Endothelial cell of umbilical vein (primary cell): Measurements from ENCODE around the gene DHCR7. TPM values are rescaled to one million over a fixed set of nuclear protein-coding genes. Genes with fewer than 3 reads are reported as not detected.

Experiments used
- BruUV-seq: library from RNA; stranded (reverse); fragments of 400-500 nt; replicated peaks from 2 replicates; lab custom pipeline; 2021; lab: Mats Ljungman, UMichigan
- CTCF ChIA-PET: fragments of 300-600, 350-600 bp; sonication (Branson Sonifier 250); formaldehyde crosslinking; loops from one replicate; lab custom pipeline; 2021; ENCODE audit warnings: antibody characterized with exemption, inconsistent platforms; lab: Charles Lee
- POLR2A ChIA-PET: fragments of 300-600, 350-600 bp; sonication (Branson Sonifier 250); formaldehyde crosslinking; loops from one replicate; lab custom pipeline; 2021; ENCODE audit warnings: antibody characterized with exemption, inconsistent platforms; lab: Charles Lee
- DNase-seq: peaks from one replicate; pipeline ENCODE4 v3.0.0-alpha.2; 2011; ENCODE audit warnings: low read depth, low spot score
- FAIRE-seq: peaks from 2 replicates; lab custom pipeline; 2011; peaks lifted over from hg19 to GRCh38; lab: Jason Lieb, UNC
- H2AFZ ChIP-seq: 2 replicates; pipeline ENCODE4 v1.6.0; 2012; ENCODE audit warnings: low read depth, low read length, control low read depth, inconsistent platforms
- H3K27ac ChIP-seq: 2 replicates; pipeline ENCODE4 v1.5.1; 2011; ENCODE audit warnings: low read depth, mild to moderate bottlenecking, control low read depth, low read length, moderate library complexity; ENCODE audit not compliant: insufficient read depth
- H3K27me3 ChIP-seq, 2 experiments: 2 replicates each; pipeline versions ENCODE4 v1.6.0 to v1.6.1; 2011; ENCODE audit warnings: low read length in 2 of 2, mixed read lengths in 1 of 2; ENCODE audit not compliant: control insufficient read depth in 2 of 2, insufficient read depth in 2 of 2
- H3K36me3 ChIP-seq, 2 experiments: 2 replicates in 1 of 2; 3 replicates in 1 of 2; pipeline ENCODE4 v1.5.1; 2011; ENCODE audit warnings: low read length in 2 of 2, mild to moderate bottlenecking in 1 of 2, moderate library complexity in 1 of 2; ENCODE audit not compliant: control insufficient read depth in 2 of 2, insufficient read depth in 2 of 2; ENCODE audit errors: extremely low read depth in 1 of 2
- H3K4me1 ChIP-seq: 3 replicates; pipeline ENCODE4 v1.5.1; 2011; ENCODE audit warnings: mild to moderate bottlenecking, low read length; ENCODE audit not compliant: control insufficient read depth, insufficient read depth; ENCODE audit errors: extremely low read depth
- H3K4me2 ChIP-seq: 2 replicates; pipeline ENCODE4 v1.6.1; 2011; ENCODE audit warnings: low read length, control low read depth, mixed read lengths; ENCODE audit not compliant: insufficient read depth
- H3K4me3 ChIP-seq, 3 experiments: fragments of 200-600 bp in 1 of 3; sonication (generic), shearing (Covaris generic) in 1 of 3; replicated peaks in 1 of 3; 2 replicates each; pipeline ENCODE4 v1.5.1; 2011 to 2016; ENCODE audit warnings: control low read depth in 3 of 3, low read length in 3 of 3, mild to moderate bottlenecking in 2 of 3, inconsistent platforms in 1 of 3, low read depth in 1 of 3, moderate library complexity in 1 of 3; ENCODE audit not compliant: insufficient read depth in 1 of 3
- H3K79me2 ChIP-seq: 2 replicates; pipeline ENCODE4 v1.6.0; 2012; ENCODE audit warnings: low read length, inconsistent platforms; ENCODE audit not compliant: control insufficient read depth, insufficient read depth
- H3K9ac ChIP-seq: replicated peaks from 2 replicates; pipeline ENCODE3; 2011; ENCODE audit warnings: low read length, control low read depth; ENCODE audit not compliant: insufficient read depth; ENCODE audit errors: extremely low read depth
- H3K9me1 ChIP-seq: replicated peaks from 3 replicates; pipeline ENCODE4 v1.6.0; 2011; ENCODE audit warnings: mild to moderate bottlenecking, low read length; ENCODE audit not compliant: control insufficient read depth, insufficient read depth; ENCODE audit errors: extremely low read depth
- H3K9me3 ChIP-seq: replicated peaks from 2 replicates; pipeline ENCODE4 v1.5.1; 2012; ENCODE audit warnings: low read length, inconsistent platforms; ENCODE audit not compliant: control insufficient read depth, insufficient read depth
- H4K20me1 ChIP-seq: replicated peaks from 2 replicates; pipeline ENCODE3; 2011; ENCODE audit warnings: mild to moderate bottlenecking, low read length; ENCODE audit not compliant: control insufficient read depth, insufficient read depth; ENCODE audit errors: extremely low read depth
- JUN ChIP-seq: IDR thresholded peaks from 2 replicates; pipeline ENCODE4 v1.6.1; 2011; ENCODE audit warnings: borderline replicate concordance, low read depth; ENCODE audit not compliant: insufficient read length, insufficient read depth
- dilution Hi-C: fragments of 300-500 bp; cut with MboI; formaldehyde crosslinking; loops from one replicate; pipeline ENCODE4 v1.15.0; 2019; ENCODE audit warnings: low sequenced_read_pairs; ENCODE audit not compliant: extremely low pct_ligation_motif_present
- intact Hi-C: fragments of 100-400 bp; cut with micrococcal nuclease; formaldehyde crosslinking; loops from one replicate; pipeline ENCODE4 v1.10.0; 2022
- polyA plus RNA-seq, 4 experiments: library from polyadenylated mRNA; depleted of rRNA in 3 of 4; stranded (reverse) in 3 of 4; unstranded in 1 of 4; fragments of >200 nt; gene quantifications; 2 replicates each; pipeline versions ENCODE4 v1.2.1 to v1.2.3, GENCODE V29; 2011 to 2012; ENCODE audit warnings: missing spikeins in 1 of 4
- total RNA-seq: library from RNA; stranded (reverse); gene quantifications from 2 replicates; pipeline ENCODE4 v1.2.3, GENCODE V29; 2021
- TF ChIP-seq, protein P1 (sequence below): IDR thresholded peaks from 2 replicates; pipeline ENCODE4 v1.6.1; 2011; ENCODE audit not compliant: insufficient read depth, insufficient read length

The DHCR7 gene
- total and polyA plus RNA-seq, 2 donors (not counting 3 experiments of a cell fraction or from before 2014, with no cell fraction given) = 171 to 175 TPM

DNA sequence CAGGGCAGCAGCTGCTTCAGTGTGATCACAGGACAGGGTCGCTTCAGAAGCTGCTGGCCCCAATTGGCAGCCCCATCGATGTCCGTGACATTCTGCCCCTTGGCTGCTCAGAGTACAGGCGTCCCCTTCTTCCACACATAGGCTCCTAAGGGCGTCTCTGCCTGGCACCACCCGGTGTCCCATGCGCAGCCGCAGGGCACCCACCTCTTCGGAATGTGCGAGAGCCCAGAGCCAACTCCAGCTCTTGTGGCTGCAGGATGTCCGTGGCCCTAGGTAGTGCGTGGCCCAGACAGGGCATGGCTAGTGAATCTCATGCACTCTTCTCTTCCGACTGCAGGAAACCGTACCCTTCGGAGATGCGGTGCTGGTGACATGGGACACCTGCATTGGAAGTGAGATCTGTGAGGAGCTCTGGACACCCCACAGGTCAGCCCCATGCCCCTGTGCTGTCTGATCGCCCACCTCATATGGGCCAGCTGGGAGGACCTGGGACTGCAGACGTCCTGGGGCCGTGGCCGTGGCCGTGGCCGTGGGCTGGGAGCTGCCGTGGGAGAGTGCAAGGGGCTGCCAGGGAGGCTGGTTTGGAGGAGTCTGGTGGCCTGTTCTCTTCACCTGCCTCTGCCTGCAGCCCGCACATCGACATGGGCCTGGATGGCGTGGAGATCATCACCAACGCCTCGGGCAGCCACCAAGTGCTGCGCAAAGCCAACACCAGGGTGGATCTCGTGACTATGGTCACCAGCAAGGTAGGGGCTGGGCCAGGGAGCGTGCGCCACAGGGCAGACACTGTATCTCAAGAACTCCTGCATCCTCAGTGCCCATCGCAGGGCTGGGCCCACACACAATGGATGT, 25.0 kb upstream of the DHCR7 start:
- no peaks in the 10 kb centered on the region for H3K27me3 ChIP-seq
- intact Hi-C loops (no loop called here), dilution Hi-C loops (no loop called here)
- H3K27ac ChIP-seq = no peak overlapping the region
- FAIRE-seq (no peak), DNase-seq (no peak)
- H3K36me3 ChIP-seq = peaks cover 20 to 44% of the 10 kb centered on the region in 2 experiments
- no peaks in the 10 kb centered on the region for H4K20me1 ChIP-seq
- H3K4me1 ChIP-seq = no peaks in the 10 kb centered on the region
- H3K9me3 ChIP-seq = no peaks in the 10 kb centered on the region
- no peak overlapping the region for H3K9ac ChIP-seq
- no peak overlapping the region for H3K4me2 ChIP-seq
- H2AFZ ChIP-seq = no peak overlapping the region
- TF ChIP-seq, protein P1, sequence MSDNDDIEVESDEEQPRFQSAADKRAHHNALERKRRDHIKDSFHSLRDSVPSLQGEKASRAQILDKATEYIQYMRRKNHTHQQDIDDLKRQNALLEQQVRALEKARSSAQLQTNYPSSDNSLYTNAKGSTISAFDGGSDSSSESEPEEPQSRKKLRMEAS = no peak
- POLR2A ChIA-PET = no interaction called here
- H3K9me1 ChIP-seq = no peaks in the 10 kb centered on the region
- H3K79me2 ChIP-seq = no peaks in the 10 kb centered on the region
- no peak overlapping the region for H3K4me3 ChIP-seq
- no TSS peak for BruUV-seq
- CTCF ChIA-PET = no interaction called here

DNA sequence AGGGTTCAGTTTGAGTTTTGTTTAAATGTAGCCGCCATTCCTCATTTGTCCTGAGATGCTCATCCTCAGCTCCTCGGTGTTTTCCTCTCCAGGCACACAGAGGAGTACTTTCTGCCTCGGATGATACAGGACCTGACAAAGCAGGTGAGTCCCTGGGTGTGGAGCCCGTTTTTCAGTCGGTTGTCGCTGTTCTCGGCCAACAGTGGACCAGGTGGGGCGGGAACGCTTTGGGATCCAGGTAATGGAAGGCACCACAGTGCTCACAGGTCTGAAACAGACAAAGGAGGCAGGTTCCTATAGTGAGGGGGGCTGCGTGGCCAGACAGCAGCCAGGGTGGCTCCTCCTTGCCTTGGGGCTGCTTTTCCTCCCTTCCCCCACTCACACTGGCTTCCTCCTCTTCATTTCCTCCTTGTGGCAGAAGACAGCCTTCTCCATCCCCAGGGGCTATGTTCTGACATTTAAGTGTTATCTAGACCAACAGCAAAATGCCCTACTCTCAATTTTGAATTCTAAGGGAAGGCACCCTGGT, 24.2 kb upstream of the DHCR7 start:
- peaks cover 18 to 44% of the 10 kb centered on the region in 2 experiments for H3K36me3 ChIP-seq
- H3K9ac ChIP-seq = no peak overlapping the region
- BruUV-seq = no TSS peak
- ChIA-PET POLR2A (no interaction called here), CTCF (no interaction called here)
- H2AFZ ChIP-seq = no peak overlapping the region
- H3K4me3 ChIP-seq = no peak overlapping the region
- no peaks in the 10 kb centered on the region for H3K9me3 ChIP-seq
- H3K4me2 ChIP-seq = no peak overlapping the region
- H3K79me2 ChIP-seq = no peaks in the 10 kb centered on the region
- H3K9me1 ChIP-seq = no peaks in the 10 kb centered on the region
- no peak for FAIRE-seq
- dilution Hi-C loops = no loop called here
- no peak overlapping the region for H3K27ac ChIP-seq
- H3K27me3 ChIP-seq = no peaks in the 10 kb centered on the region
- TF ChIP-seq, protein P1 = no peak
- TF ChIP-seq JUN = no peak
- intact Hi-C loops = no loop called here
- no peaks in the 10 kb centered on the region for H3K4me1 ChIP-seq
- no peaks in the 10 kb centered on the region for H4K20me1 ChIP-seq
- no peak for DNase-seq
